ENCODE measurements around the gene GAB3. TPM values are rescaled to one million over a fixed set of nuclear protein-coding genes. Genes with fewer than 3 reads are reported as not detected.
A peak's percentile ranks its signal among the peaks of the same experiment; 100 is the strongest.

Gene GAB3
- total and polyA plus RNA-seq, 2 of the 4 experiments (the other 2 are of a cell fraction) = 2.2 to 3.7 TPM

GRCh38 chrX:154731881-154732280, 19.0 kb downstream of the GAB3 start:
- dilution Hi-C loops (cut with HindIII; ENCODE audit: low sequenced_read_pairs, unreplicated experiment) (no loop called here), intact Hi-C loops (cut with micrococcal nuclease) (no loop called here), in situ Hi-C loops (cut with MboI; ENCODE audit: low sequenced_read_pairs) (loop anchor here (25.0 kb wide), 1 partner anchor 145 kb away; the partner anchor contains the start of gene CTAG1A)
- Histone ChIP-seq H3K27ac (ENCODE audit: insufficient read depth, low read length) (no peak overlapping the region), H3K4me1 (ENCODE audit: control insufficient read depth, insufficient read depth, low read length) (peaks cover 40% of the 10 kb centered on the region), H2AFZ (replicated peaks; ENCODE audit: low read length, poor library complexity) (no peak overlapping the region), H2BK120ac (ENCODE audit: low read depth, low read length) (0 out of 2 replicates have a peak overlapping the region, but pooled peaks have one; percentile 7), H4K8ac (ENCODE audit: low read depth in 2 of 2, low read length in 2 of 2) (peak overlapping the region in 1 of 2 experiments; percentile 5; a peak in 1 of 4 replicates), H3K4ac (ENCODE audit: low read depth, low read length) (peak overlapping the region; percentile 5; the same call in 1 of the 2 replicates), H3K36me3 (ENCODE audit: control insufficient read depth, insufficient read depth, low read length) (no peaks in the 10 kb centered on the region), H3K27me3 (ENCODE audit: control insufficient read depth, insufficient read depth, low read length) (no peaks in the 10 kb centered on the region), H3K79me1 (ENCODE audit: low read depth in 1 of 2, low read length in 2 of 2) (no peaks in the 10 kb centered on the region; a peak in 1 of 4 replicates), H3K14ac (replicated peaks; ENCODE audit: low read depth, low read length) (no peak overlapping the region; the same call in 1 of the 2 replicates), H3K9ac (ENCODE audit: low read depth, low read length) (no peak overlapping the region), H3K4me3 (ENCODE audit: insufficient read depth, low read depth, low read length) (no peak overlapping the region), H3K9me1 (ENCODE audit: insufficient read depth, low read length) (peaks cover 15% of the 10 kb centered on the region; the same call in 1 of the 2 replicates), H2BK15ac (ENCODE audit: low read depth, low read length) (no peak overlapping the region), H4K91ac (ENCODE audit: insufficient read depth, low read depth, low read length) (no peak overlapping the region), H3K9me3 (ENCODE audit: control insufficient read depth, insufficient read depth, low read length) (no peaks in the 10 kb centered on the region), H2BK5ac (ENCODE audit: low read depth, low read length, poor library complexity, severe bottlenecking) (no peak overlapping the region), H2AK9ac (replicated peaks; ENCODE audit: low read depth, low read length, poor library complexity) (no peak overlapping the region), H2AK5ac (ENCODE audit: low read depth, low read length) (no peak overlapping the region), H3K4me2 (ENCODE audit: low read depth, low read length) (0 out of 2 replicates have a peak overlapping the region, but pooled peaks have one; percentile 10), H4K5ac (ENCODE audit: low read depth, low read length) (peak overlapping the region; percentile 39; the same call in 1 of the 2 replicates), H4K20me1 (ENCODE audit: insufficient read depth, low read length) (no peaks in the 10 kb centered on the region), H3K23ac (ENCODE audit: low read depth, low read length) (no peak overlapping the region), H3K56ac (ENCODE audit: extremely low read depth, insufficient read depth, low read length) (no peak overlapping the region), H3K18ac (ENCODE audit: low read depth, low read length) (0 out of 2 replicates have a peak overlapping the region, but pooled peaks have one; percentile 3), H2BK20ac (ENCODE audit: low read depth, low read length) (peak overlapping the region; percentile 66; the same call in 1 of the 2 replicates)
- WGBS, 2 experiments (ENCODE audit: extremely low coverage in 2 of 2, insufficient read length in 1 of 2) = no CpG with 5 or more reads among the region's 7 CpGs
- ATAC-seq (ENCODE audit: low read depth) = no peak
- ChIA-PET POLR2A (ENCODE audit: unreplicated experiment) (no interaction called here), CTCF (interaction anchor here (1.4 kb wide), 1 partner anchor 18 kb away, joined by 3 read pairs; no protein-coding TSS in a partner anchor)
- DNase-seq = peak; percentile 45
- TF ChIP-seq RCOR1 (IDR thresholded peaks at IDR 0.05; ENCODE audit: insufficient replicate concordance, low read length) (no peak), NFE2L2 (IDR thresholded peaks at IDR 0.05; ENCODE audit: low read depth, low read length) (no peak), CTCF (conservative IDR thresholded peaks at IDR 0.05; ENCODE audit: low read depth, low read length) (no peak), SMC3 (IDR thresholded peaks at IDR 0.05; ENCODE audit: low read depth, low read length) (no peak), RAD21 (IDR thresholded peaks at IDR 0.05; ENCODE audit: low read length) (no peak), MXI1 (IDR thresholded peaks at IDR 0.05; ENCODE audit: borderline replicate concordance, low read depth, low read length) (no peak), MAZ (IDR thresholded peaks at IDR 0.05; ENCODE audit: borderline replicate concordance, low read depth, low read length) (no peak), FOS (IDR thresholded peaks at IDR 0.05; ENCODE audit: low read depth, low read length) (no peak), CHD1 (IDR thresholded peaks at IDR 0.05; ENCODE audit: low read depth, low read length) (no peak), ELK1 (IDR thresholded peaks at IDR 0.05; ENCODE audit: borderline replicate concordance, low read depth, low read length) (no peak), CEBPB (IDR thresholded peaks at IDR 0.05; ENCODE audit: low read depth, low read length) (no peak), RFX5 (IDR thresholded peaks at IDR 0.05; ENCODE audit: low read depth, low read length) (no peak), POLR2A (IDR thresholded peaks at IDR 0.05; ENCODE audit: low read depth, low read length) (no peak), BHLHE40 (IDR thresholded peaks at IDR 0.05; ENCODE audit: low read depth, low read length) (no peak), USF2 (IDR thresholded peaks at IDR 0.05; ENCODE audit: low read depth, low read length) (no peak), MAFK (IDR thresholded peaks at IDR 0.05; ENCODE audit: low read depth, low read length) (no peak)
- no TSS peak for BruUV-seq (replicated peaks)
